Naive thymus-derived CD4-positive, alpha-beta T cell (primary cell): ENCODE data around the gene MAN2C1. TPM values are rescaled to one million over a fixed set of nuclear protein-coding genes. Genes with fewer than 3 reads are reported as not detected.

ENCODE experiments used
- microRNA-seq: library from miRNA; unstranded; fragments of <30 nt; microRNA quantifications from one replicate; pipeline ENCODE4 v1.2.0, GENCODE V29; 2022; ENCODE audit warnings: borderline microRNAs expressed
- polyA plus RNA-seq, 2 donors: library from polyadenylated mRNA; unstranded; fragments of 300-500 nt; fragmentation: Illumina TruSeq; gene quantifications; one replicate each; pipeline ENCODE4 v1.2.3, GENCODE V29; 2021
- total RNA-seq, 6 experiments: library from RNA in 5 of 6; stranded (reverse) in 5 of 6; gene quantifications; 1 replicate in 5 of 6; 2 replicates in 1 of 6; pipeline ENCODE4 v1.2.3 and lab custom pipeline; 2021 to 2026

The MAN2C1 gene
- total and polyA plus RNA-seq, 7 experiments from 2014 or later, result 26.7 to 557 (median 439) TPM

Small RNA genes within 50 kb of the gene (microRNA-seq; reads per million reads assigned to microRNA genes)
- not detected for gene MIR631

Other genes starting within 250 kb of the MAN2C1 start
- gene C15orf39, start 166.7 kb downstream of the MAN2C1 start, total RNA-seq, result 100 to 1,000 TPM in 1 of 5 experiments, 10 to 100 TPM in 4; 30.9 to 124 (median 50.5) TPM
- 1 to 10 TPM; 2.1 to 6.1 TPM for gene C15orf39, start 166.7 kb downstream of the MAN2C1 start, polyA plus RNA-seq
- gene GOLGA6C, start 110.3 kb downstream of the MAN2C1 start, total RNA-seq, result not detected
- not detected for gene GOLGA6C, start 110.3 kb downstream of the MAN2C1 start, polyA plus RNA-seq
- under 1 TPM in 2 of 5 experiments, not detected in 3; 0.19 to 0.27 TPM for gene GOLGA6D, start 85.8 kb downstream of the MAN2C1 start, total RNA-seq
- gene GOLGA6D, start 85.8 kb downstream of the MAN2C1 start, polyA plus RNA-seq, result not detected
- 10 to 100 TPM; 23.4 to 84.2 (median 26.3) TPM for gene COMMD4, start 32.5 kb downstream of the MAN2C1 start, total RNA-seq
- 10 to 100 TPM; 30.2 to 37.5 TPM for gene COMMD4, start 32.5 kb downstream of the MAN2C1 start, polyA plus RNA-seq
- gene NEIL1, start 21.6 kb downstream of the MAN2C1 start, total RNA-seq, result 10 to 100 TPM in 4 of 5 experiments, 1 to 10 TPM in 1; 8.9 to 49.9 (median 18.5) TPM
- 1 to 10 TPM; 1.7 to 3.1 TPM for gene NEIL1, start 21.6 kb downstream of the MAN2C1 start, polyA plus RNA-seq
- 100 to 1,000 TPM; 115 to 139 (median 130) TPM for gene SIN3A, start 83.1 kb upstream of the MAN2C1 start, total RNA-seq
- gene SIN3A, start 83.1 kb upstream of the MAN2C1 start, polyA plus RNA-seq, result 10 to 100 TPM; 18.0 to 22.2 TPM
- gene PTPN9, start 210.7 kb upstream of the MAN2C1 start, total RNA-seq, result 10 to 100 TPM; 11.2 to 35.6 (median 15.7) TPM
- gene PTPN9, start 210.7 kb upstream of the MAN2C1 start, polyA plus RNA-seq, result 10 to 100 TPM; 14.3 to 20.7 TPM